Kidney epithelial cell (primary cell): ENCODE results near the gene FANK1. TPM values are rescaled to one million over a fixed set of nuclear protein-coding genes. Genes with fewer than 3 reads are reported as not detected.

ENCODE experiments used
- DNase-seq: peaks from one replicate; pipeline ENCODE4 v3.0.0-alpha.2; 2010; ENCODE audit warnings: low read depth
- H3K27me3 ChIP-seq: 2 replicates; pipeline ENCODE4 v1.6.0; 2011; ENCODE audit warnings: low read length; ENCODE audit not compliant: control insufficient read depth, insufficient read depth
- H3K36me3 ChIP-seq: 2 replicates; pipeline ENCODE4 v1.5.1; 2011; ENCODE audit warnings: low read length; ENCODE audit not compliant: control insufficient read depth, insufficient read depth
- H3K4me3 ChIP-seq: 2 replicates; pipeline ENCODE4 v1.5.1; 2011; ENCODE audit warnings: low read depth, mild to moderate bottlenecking, control low read depth, low read length
- total RNA-seq: library from RNA; depleted of rRNA; stranded (reverse); fragments of >200 nt; gene quantifications from 2 replicates; pipeline ENCODE4 v1.2.3, GENCODE V29; 2015
- TF ChIP-seq, protein P1 (sequence below): IDR thresholded peaks from 2 replicates; pipeline ENCODE4 v1.5.1; 2011; ENCODE audit warnings: mild to moderate bottlenecking, moderate library complexity, low read length, control low read depth, inconsistent platforms; ENCODE audit not compliant: insufficient read depth, poor library complexity, severe bottlenecking

FANK1 gene
- total RNA-seq, 1 donor from 2014 or later, result 7.5 TPM

DNA sequence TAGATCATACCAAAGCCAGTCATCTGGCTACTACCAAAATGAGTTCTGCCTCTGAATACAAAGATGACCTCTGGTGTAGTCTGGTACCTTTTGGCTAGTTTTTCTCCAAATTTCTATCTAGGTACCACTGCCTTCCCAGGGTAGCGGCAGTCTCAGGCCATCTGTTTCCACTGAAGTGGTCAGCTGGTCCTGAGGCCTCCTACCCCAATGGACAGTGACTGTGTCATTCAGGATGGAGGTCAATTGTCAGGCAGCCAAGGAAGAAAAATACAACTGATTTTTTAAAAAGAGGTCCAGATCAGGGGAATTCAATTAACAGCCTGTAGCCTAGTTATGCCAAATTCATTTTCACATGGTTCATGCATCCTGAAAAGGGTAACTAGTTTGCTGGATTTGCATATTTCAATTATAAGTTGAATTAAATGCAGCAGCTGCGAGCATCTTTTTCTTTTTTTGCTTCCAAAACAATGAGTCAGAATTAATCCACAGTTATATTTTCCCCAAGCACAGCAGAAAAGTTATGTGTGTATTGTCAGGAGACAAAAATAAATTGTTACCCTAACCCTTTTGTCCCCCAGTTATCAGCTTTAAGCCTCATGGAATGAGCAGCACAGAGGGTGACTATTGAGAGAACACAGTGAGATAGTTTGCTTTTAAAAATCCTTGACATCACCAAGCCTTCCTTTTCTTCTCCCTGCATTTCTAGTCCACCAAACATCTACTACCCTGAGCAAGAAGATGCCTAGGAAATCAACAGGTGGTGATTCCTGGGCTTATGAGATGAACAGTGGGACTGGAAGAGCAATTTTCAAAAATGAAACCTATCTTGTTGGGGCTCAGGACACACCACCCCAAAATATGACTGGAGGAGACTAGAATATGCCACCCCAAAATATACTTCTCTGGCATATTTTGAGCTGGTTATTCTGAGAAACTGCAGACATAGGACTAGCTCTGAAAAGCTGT lies 45.3 kb upstream of the FANK1 start:
- peaks cover 1% of the 10 kb centered on the region for H3K36me3 ChIP-seq
- H3K27me3 ChIP-seq, result no peaks in the 10 kb centered on the region
- no peak overlapping the region for H3K4me3 ChIP-seq
- TF ChIP-seq, protein P1, sequence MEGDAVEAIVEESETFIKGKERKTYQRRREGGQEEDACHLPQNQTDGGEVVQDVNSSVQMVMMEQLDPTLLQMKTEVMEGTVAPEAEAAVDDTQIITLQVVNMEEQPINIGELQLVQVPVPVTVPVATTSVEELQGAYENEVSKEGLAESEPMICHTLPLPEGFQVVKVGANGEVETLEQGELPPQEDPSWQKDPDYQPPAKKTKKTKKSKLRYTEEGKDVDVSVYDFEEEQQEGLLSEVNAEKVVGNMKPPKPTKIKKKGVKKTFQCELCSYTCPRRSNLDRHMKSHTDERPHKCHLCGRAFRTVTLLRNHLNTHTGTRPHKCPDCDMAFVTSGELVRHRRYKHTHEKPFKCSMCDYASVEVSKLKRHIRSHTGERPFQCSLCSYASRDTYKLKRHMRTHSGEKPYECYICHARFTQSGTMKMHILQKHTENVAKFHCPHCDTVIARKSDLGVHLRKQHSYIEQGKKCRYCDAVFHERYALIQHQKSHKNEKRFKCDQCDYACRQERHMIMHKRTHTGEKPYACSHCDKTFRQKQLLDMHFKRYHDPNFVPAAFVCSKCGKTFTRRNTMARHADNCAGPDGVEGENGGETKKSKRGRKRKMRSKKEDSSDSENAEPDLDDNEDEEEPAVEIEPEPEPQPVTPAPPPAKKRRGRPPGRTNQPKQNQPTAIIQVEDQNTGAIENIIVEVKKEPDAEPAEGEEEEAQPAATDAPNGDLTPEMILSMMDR, result no peak
- no peak for DNase-seq

DNA sequence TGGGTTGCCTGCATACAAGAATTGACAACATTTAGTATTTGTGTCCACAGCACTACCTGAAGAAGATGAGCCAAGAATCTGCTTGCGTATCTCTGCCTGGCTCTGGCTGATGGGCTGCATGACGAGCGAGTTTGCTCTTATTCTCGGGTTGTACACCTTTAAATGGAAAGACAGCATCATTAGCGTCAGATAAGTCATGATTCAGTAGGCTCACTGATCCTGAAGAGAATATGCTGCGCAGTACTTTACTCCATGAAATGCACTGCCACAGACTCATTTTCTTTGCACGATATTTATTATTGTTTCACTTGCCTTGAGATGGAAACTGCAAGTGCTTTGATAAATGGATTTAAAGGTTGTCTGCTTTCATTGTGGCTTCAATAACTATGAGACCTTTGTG lies 43.9 kb upstream of the FANK1 start:
- no peak for DNase-seq
- Histone ChIP-seq H3K4me3 (no peak overlapping the region), H3K27me3 (no peaks in the 10 kb centered on the region), H3K36me3 (peaks cover 1% of the 10 kb centered on the region)
- TF ChIP-seq, protein P1, result no peak

DNA sequence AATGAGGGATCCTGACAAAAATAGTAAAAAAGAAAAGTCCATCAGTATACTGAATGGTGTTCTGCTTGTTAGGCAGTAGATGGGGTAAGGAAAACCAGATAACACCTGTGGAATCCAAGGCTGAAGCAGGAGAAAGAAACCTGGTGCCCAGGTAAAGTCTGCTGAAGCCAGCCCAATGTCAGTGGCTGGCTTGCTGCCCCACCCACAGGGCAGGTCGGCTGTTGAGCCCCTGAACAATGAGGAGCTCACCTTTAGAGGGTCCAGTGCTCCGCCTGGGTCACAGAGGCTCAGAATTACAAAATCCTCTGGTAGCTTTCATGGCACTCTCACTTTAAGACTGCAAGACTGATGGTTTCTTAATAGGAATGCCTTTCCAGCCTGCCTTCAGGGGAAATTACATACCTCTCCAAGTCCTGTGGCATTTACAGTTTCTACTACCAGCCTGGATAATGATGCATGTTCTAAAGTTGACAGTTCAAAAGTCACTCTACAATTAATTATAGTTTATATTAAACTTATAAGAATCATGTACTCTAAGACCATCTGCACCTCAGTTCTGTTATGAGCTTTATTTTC lies 39.1 kb upstream of the FANK1 start:
- no peaks in the 10 kb centered on the region for H3K36me3 ChIP-seq
- no peak overlapping the region for H3K4me3 ChIP-seq
- TF ChIP-seq, protein P1, result no peak
- H3K27me3 ChIP-seq, result no peaks in the 10 kb centered on the region
- no peak for DNase-seq

- Histone ChIP-seq H3K36me3 (peaks cover 1% of the 10 kb centered on the region), H3K4me3 (no peak overlapping the region), H3K27me3 (no peaks in the 10 kb centered on the region)
- TF ChIP-seq, protein P1, result no peak
- no peak for DNase-seq
These were observed 37.1 kb upstream of the FANK1 start for GRCh38 chr10:125859128-125859817.

DNA sequence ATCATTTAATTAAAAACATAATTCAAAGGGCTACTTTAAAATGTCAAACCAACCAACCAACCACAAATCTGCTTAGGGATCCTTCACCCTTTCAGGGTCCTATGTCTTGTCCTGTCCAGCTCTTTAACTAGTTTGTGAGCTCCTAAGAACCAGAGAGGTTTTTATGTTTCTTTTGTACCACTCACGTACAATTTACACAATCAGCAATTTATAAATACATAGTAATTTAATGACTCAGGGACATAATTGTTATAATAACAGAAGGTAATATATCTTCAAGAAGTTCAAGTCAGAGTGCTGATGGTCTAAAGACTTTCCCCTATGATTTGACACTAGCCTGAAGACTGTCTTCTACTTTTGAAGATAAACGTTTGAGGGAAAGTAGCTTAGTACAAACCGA lies 31.2 kb upstream of the FANK1 start:
- no peak overlapping the region for H3K4me3 ChIP-seq
- DNase-seq, result no peak
- no peaks in the 10 kb centered on the region for H3K27me3 ChIP-seq
- peaks cover 1% of the 10 kb centered on the region for H3K36me3 ChIP-seq
- TF ChIP-seq, protein P1, result no peak
